Activated T-cell treated with anti-CD3 and anti-CD28 coated beads for 1 hour (primary cell): ENCODE results near the gene CFAP206.

Experiments used
- DNase-seq: peaks from one replicate; pipeline ENCODE4 v3.0.0-alpha.2; 2020; ENCODE audit warnings: low read depth

The CFAP206 gene

GRCh38 chr6:87407901-87408720 lies at the start of gene CFAP206:
TSS of gene CFAP206 (plus strand) at chr6:87407972. CDS start at chr6:87409840, 1,868 bp downstream.
- DNase-seq = peak; percentile 75

GRCh38 chr6:87364602-87365252 lies 43.0 kb upstream of the CFAP206 start:
- no peak for DNase-seq

- no peak for DNase-seq
Observed at GRCh38 chr6:87366072-87366827, 41.5 kb upstream of the CFAP206 start.

GRCh38 chr6:87366899-87367298 lies 40.9 kb upstream of the CFAP206 start:
- no peak for DNase-seq

GRCh38 chr6:87373377-87373776 lies 34.4 kb upstream of the CFAP206 start:
- no peak for DNase-seq

- no peak for DNase-seq
Observed at GRCh38 chr6:87375315-87375714, 32.5 kb upstream of the CFAP206 start.

- DNase-seq = no peak
Observed at GRCh38 chr6:87376643-87377042, 31.1 kb upstream of the CFAP206 start.

- no peak for DNase-seq
Observed at GRCh38 chr6:87378947-87379346, 28.8 kb upstream of the CFAP206 start.

GRCh38 chr6:87382861-87383260 lies 24.9 kb upstream of the CFAP206 start:
- no peak for DNase-seq

- DNase-seq = no peak
Observed at GRCh38 chr6:87384038-87384437, 23.7 kb upstream of the CFAP206 start.

- DNase-seq = no peak
Observed at GRCh38 chr6:87384449-87384848, 23.3 kb upstream of the CFAP206 start.

GRCh38 chr6:87391334-87391733 lies 16.4 kb upstream of the CFAP206 start:
- DNase-seq = no peak

- no peak for DNase-seq
Observed at GRCh38 chr6:87393026-87393622, 14.6 kb upstream of the CFAP206 start.

GRCh38 chr6:87395431-87395830 lies 12.3 kb upstream of the CFAP206 start:
- no peak for DNase-seq

- DNase-seq = no peak
Observed at GRCh38 chr6:87396595-87397392, 11.0 kb upstream of the CFAP206 start.

GRCh38 chr6:87397656-87398055 lies 10.1 kb upstream of the CFAP206 start:
- DNase-seq = no peak

GRCh38 chr6:87401832-87402231 lies 5.9 kb upstream of the CFAP206 start:
- no peak for DNase-seq

- no peak for DNase-seq
Observed at GRCh38 chr6:87407561-87407900, 241 bp upstream of the CFAP206 start.

GRCh38 chr6:87408721-87409155 lies 966 bp downstream of the CFAP206 start:
- DNase-seq = no peak

GRCh38 chr6:87419266-87419665 lies 11.5 kb downstream of the CFAP206 start:
- DNase-seq = no peak

GRCh38 chr6:87420360-87420759 lies 12.6 kb downstream of the CFAP206 start:
- no peak for DNase-seq

GRCh38 chr6:87421576-87421975 lies 13.8 kb downstream of the CFAP206 start:
- no peak for DNase-seq
